ENCODE results near the gene HSP90AB1. TPM values are rescaled to one million over a fixed set of nuclear protein-coding genes. Genes with fewer than 3 reads are reported as not detected.

The HSP90AB1 gene
- polyA plus RNA-seq, 3 donors from 2014 or later, result 185 to 309 (median 280) TPM

GRCh38 chr6:44291841-44292240 is 44.9 kb downstream of the HSP90AB1 start:
- H3K36me3 Mint-ChIP-seq, result peaks cover 0 to 3% (median 0%) of the 10 kb centered on the region in 3 donors
- H3K27ac Mint-ChIP-seq, result no peak overlapping the region
- H3K4me1 Mint-ChIP-seq, result peaks cover 0 to 2% of the 10 kb centered on the region in 2 donors
- H3K27me3 Mint-ChIP-seq (ENCODE audit: low read depth in 3 of 3), result peaks cover 9 to 24% (median 22%) of the 10 kb centered on the region in 3 donors
- no peak for DNase-seq
- no peak overlapping the region for H3K4me3 Mint-ChIP-seq
- peaks cover 0 to 3% (median 0%) of the 10 kb centered on the region in 6 donors for H3K9me3 Mint-ChIP-seq

- no peak overlapping the region for H3K4me3 Mint-ChIP-seq
- peaks cover 0 to 3% (median 0%) of the 10 kb centered on the region in 3 donors for H3K36me3 Mint-ChIP-seq
- peaks cover 0 to 3% (median 0%) of the 10 kb centered on the region in 6 donors for H3K9me3 Mint-ChIP-seq
- H3K27me3 Mint-ChIP-seq (ENCODE audit: low read depth in 3 of 3), result peaks cover 11 to 23% (median 22%) of the 10 kb centered on the region in 3 donors
- H3K27ac Mint-ChIP-seq, result no peak overlapping the region
- H3K4me1 Mint-ChIP-seq, result peaks cover 0 to 7% of the 10 kb centered on the region in 2 donors
- no peak for DNase-seq
Observed at GRCh38 chr6:44292661-44293365, 45.9 kb downstream of the HSP90AB1 start.

- Mint-ChIP-seq H3K27me3 (ENCODE audit: low read depth in 3 of 3) (peaks cover 11 to 26% (median 15%) of the 10 kb centered on the region in 3 donors), H3K9me3 (peaks cover 0 to 3% (median 0%) of the 10 kb centered on the region in 6 donors), H3K27ac (no peak overlapping the region), H3K4me1 (peaks cover 0 to 7% of the 10 kb centered on the region in 2 donors), H3K36me3 (peaks cover 0 to 3% (median 2%) of the 10 kb centered on the region in 3 donors), H3K4me3 (no peak overlapping the region)
- no peak for DNase-seq
Observed at GRCh38 chr6:44294832-44295791, 48.2 kb downstream of the HSP90AB1 start.

- Mint-ChIP-seq H3K27ac (peak overlapping the region in 1 of 6 donors; percentile 34), H3K27me3 (ENCODE audit: low read depth in 3 of 3) (peaks cover 12 to 22% (median 13%) of the 10 kb centered on the region in 3 donors), H3K9me3 (peaks cover 0 to 3% (median 0%) of the 10 kb centered on the region in 6 donors), H3K36me3 (peaks cover 8 to 15% (median 9%) of the 10 kb centered on the region in 3 donors), H3K4me1 (peaks cover 0 to 7% of the 10 kb centered on the region in 2 donors), H3K4me3 (peak overlapping the region; percentile 29 to 67 (median 40))
- DNase-seq, result peak; percentile 10 to 29 (median 17)
Observed at GRCh38 chr6:44297063-44298038, 50.5 kb downstream of the HSP90AB1 start.

GRCh38 chr6:44298055-44298803 is 51.3 kb downstream of the HSP90AB1 start:
- DNase-seq, result no peak
- Mint-ChIP-seq H3K4me1 (peaks cover 0 to 7% of the 10 kb centered on the region in 2 donors), H3K27me3 (ENCODE audit: low read depth in 3 of 3) (peaks cover 12 to 18% (median 13%) of the 10 kb centered on the region in 3 donors), H3K9me3 (peaks cover 0 to 3% (median 0%) of the 10 kb centered on the region in 6 donors), H3K27ac (peak overlapping the region in 1 of 6 donors; percentile 34), H3K4me3 (peak overlapping the region in 4 of 5 donors; percentile 21 to 67 (median 45)), H3K36me3 (peaks cover 8 to 15% (median 9%) of the 10 kb centered on the region in 3 donors)

- Mint-ChIP-seq H3K27me3 (ENCODE audit: low read depth in 3 of 3) (peaks cover 11 to 15% (median 12%) of the 10 kb centered on the region in 3 donors), H3K9me3 (peaks cover 0 to 3% (median 0%) of the 10 kb centered on the region in 6 donors), H3K36me3 (peaks cover 8 to 15% (median 9%) of the 10 kb centered on the region in 3 donors), H3K4me1 (peaks cover 0 to 7% of the 10 kb centered on the region in 2 donors), H3K4me3 (peak overlapping the region in 2 of 5 donors; percentile 42 to 60), H3K27ac (no peak overlapping the region)
- no peak for DNase-seq
Observed at GRCh38 chr6:44298864-44299263, 52.0 kb downstream of the HSP90AB1 start.

GRCh38 chr6:44300292-44300823 is 53.5 kb downstream of the HSP90AB1 start:
- H3K4me3 Mint-ChIP-seq, result no peak overlapping the region
- H3K27me3 Mint-ChIP-seq (ENCODE audit: low read depth in 3 of 3), result peaks cover 9 to 11% (median 11%) of the 10 kb centered on the region in 3 donors
- peak overlapping the region in 1 of 6 donors; percentile 39 for H3K27ac Mint-ChIP-seq
- DNase-seq, result no peak
- peaks cover 5 to 16% (median 9%) of the 10 kb centered on the region in 3 donors for H3K36me3 Mint-ChIP-seq
- H3K4me1 Mint-ChIP-seq, result peaks cover 0 to 7% of the 10 kb centered on the region in 2 donors
- peaks cover 0 to 3% (median 0%) of the 10 kb centered on the region in 6 donors for H3K9me3 Mint-ChIP-seq

- Mint-ChIP-seq H3K27ac (no peak overlapping the region), H3K4me3 (no peak overlapping the region), H3K36me3 (peaks cover 5 to 20% (median 9%) of the 10 kb centered on the region in 3 donors), H3K27me3 (ENCODE audit: low read depth in 3 of 3) (peaks cover 9 to 11% (median 10%) of the 10 kb centered on the region in 3 donors), H3K9me3 (peaks cover 0 to 3% (median 0%) of the 10 kb centered on the region in 6 donors), H3K4me1 (peaks cover 0 to 7% of the 10 kb centered on the region in 2 donors)
- no peak for DNase-seq
Observed at GRCh38 chr6:44301106-44301505, 54.2 kb downstream of the HSP90AB1 start.

GRCh38 chr6:44301782-44302564 is 55.1 kb downstream of the HSP90AB1 start:
- Mint-ChIP-seq H3K4me3 (no peak overlapping the region), H3K27ac (no peak overlapping the region), H3K27me3 (ENCODE audit: low read depth in 3 of 3) (peaks cover under 1 to 6% (median 5%) of the 10 kb centered on the region in 3 donors), H3K36me3 (peaks cover 5 to 20% (median 9%) of the 10 kb centered on the region in 3 donors), H3K9me3 (no peaks in the 10 kb centered on the region), H3K4me1 (peaks cover 0 to 4% of the 10 kb centered on the region in 2 donors)
- DNase-seq, result no peak

GRCh38 chr6:44302856-44303255 is 56.0 kb downstream of the HSP90AB1 start:
- peaks cover 0 to 5% (median 5%) of the 10 kb centered on the region in 3 donors for H3K27me3 Mint-ChIP-seq (ENCODE audit: low read depth in 3 of 3)
- peaks cover 5 to 23% (median 10%) of the 10 kb centered on the region in 3 donors for H3K36me3 Mint-ChIP-seq
- H3K9me3 Mint-ChIP-seq, result no peaks in the 10 kb centered on the region
- no peak overlapping the region for H3K27ac Mint-ChIP-seq
- H3K4me3 Mint-ChIP-seq, result no peak overlapping the region
- no peak for DNase-seq
- peaks cover 0 to under 1% of the 10 kb centered on the region in 2 donors for H3K4me1 Mint-ChIP-seq
